Gastrocnemius medialis (tissue), 4 donors: ENCODE data around the gene HYAL2.
"Not testable (repeated sequence)": the region's sequence is repeated elsewhere in the genome, so short reads cannot be mapped to it uniquely, and the experiment has no call there.

Source experiments
- POLR2A ChIP-seq, 2 donors: fragments of 450-650 bp; IDR thresholded peaks; one replicate each; pipeline ENCODE4 v1.6.1; 2017; ENCODE audit warnings: antibody characterized with exemption in 2 of 2, mild to moderate bottlenecking in 2 of 2, moderate library complexity in 2 of 2
- TF ChIP-seq, protein P1 (sequence below), 5 experiments: fragments of 450-650 bp in 3 of 5; fragments of 200-600 bp in 2 of 5; sonication (generic) in 2 of 5; IDR thresholded peaks in 4 of 5; conservative IDR thresholded peaks in 1 of 5; 1 replicate in 4 of 5; 2 replicates in 1 of 5; pipeline ENCODE4 v1.5.1; 2016 to 2019; ENCODE audit warnings: antibody characterized with exemption in 5 of 5, mild to moderate bottlenecking in 3 of 5, moderate library complexity in 3 of 5

DNA sequence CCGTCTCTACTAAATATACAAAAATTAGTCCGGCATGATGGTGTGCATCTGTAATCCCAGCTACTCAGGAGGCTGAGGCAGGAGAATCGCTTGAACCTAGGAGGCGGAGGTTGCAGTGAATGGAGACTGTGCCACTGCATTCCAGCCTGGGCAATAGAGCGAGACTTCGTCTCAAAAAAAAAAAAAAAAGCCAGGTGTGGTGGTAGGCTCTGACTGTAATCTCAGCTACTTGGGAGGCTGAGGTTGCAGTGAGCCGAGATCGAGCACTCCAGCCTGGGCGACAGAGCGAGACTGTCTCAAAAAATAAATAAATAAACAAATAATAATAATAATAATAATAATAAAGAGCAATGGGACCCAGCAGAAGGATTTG is 50.0 kb downstream of the HYAL2 start:
- TF ChIP-seq POLR2A (IDR thresholded peaks at IDR 0.05) = not testable (repeated sequence)
- TF ChIP-seq, protein P1, sequence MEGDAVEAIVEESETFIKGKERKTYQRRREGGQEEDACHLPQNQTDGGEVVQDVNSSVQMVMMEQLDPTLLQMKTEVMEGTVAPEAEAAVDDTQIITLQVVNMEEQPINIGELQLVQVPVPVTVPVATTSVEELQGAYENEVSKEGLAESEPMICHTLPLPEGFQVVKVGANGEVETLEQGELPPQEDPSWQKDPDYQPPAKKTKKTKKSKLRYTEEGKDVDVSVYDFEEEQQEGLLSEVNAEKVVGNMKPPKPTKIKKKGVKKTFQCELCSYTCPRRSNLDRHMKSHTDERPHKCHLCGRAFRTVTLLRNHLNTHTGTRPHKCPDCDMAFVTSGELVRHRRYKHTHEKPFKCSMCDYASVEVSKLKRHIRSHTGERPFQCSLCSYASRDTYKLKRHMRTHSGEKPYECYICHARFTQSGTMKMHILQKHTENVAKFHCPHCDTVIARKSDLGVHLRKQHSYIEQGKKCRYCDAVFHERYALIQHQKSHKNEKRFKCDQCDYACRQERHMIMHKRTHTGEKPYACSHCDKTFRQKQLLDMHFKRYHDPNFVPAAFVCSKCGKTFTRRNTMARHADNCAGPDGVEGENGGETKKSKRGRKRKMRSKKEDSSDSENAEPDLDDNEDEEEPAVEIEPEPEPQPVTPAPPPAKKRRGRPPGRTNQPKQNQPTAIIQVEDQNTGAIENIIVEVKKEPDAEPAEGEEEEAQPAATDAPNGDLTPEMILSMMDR (IDR thresholded peaks at IDR 0.05 in 4 of 5, conservative IDR thresholded peaks at IDR 0.05 in 1 of 5) = not testable (repeated sequence)
